Measurements from ENCODE around the gene AHI1. TPM values are rescaled to one million over a fixed set of nuclear protein-coding genes. Genes with fewer than 3 reads are reported as not detected.

Gene AHI1
- total RNA-seq, 1 donor from 2014 or later = 14.2 TPM

- no peak overlapping the region for H3K4me3 ChIP-seq (ENCODE audit: insufficient read depth, low read depth, low read length)
- TF ChIP-seq CTCF (IDR thresholded peaks at IDR 0.05; ENCODE audit: insufficient read depth, low read depth, low read length) (no peak), EZH2 (IDR thresholded peaks at IDR 0.05; ENCODE audit: insufficient read depth, low read length) (no peak)
- no peaks in the 10 kb centered on the region for H3K79me2 ChIP-seq (ENCODE audit: insufficient read depth, low read length)
- DNase-seq (ENCODE audit: low read depth) (no peak), FAIRE-seq (peak; percentile 32)
- no peaks in the 10 kb centered on the region for H3K9me3 Mint-ChIP-seq (ENCODE audit: unreplicated experiment)
- H3K4me1 Mint-ChIP-seq (ENCODE audit: low read depth, unreplicated experiment) = no peaks in the 10 kb centered on the region
- H3K27me3 Mint-ChIP-seq (ENCODE audit: low read depth, unreplicated experiment) = no peaks in the 10 kb centered on the region
- no peak overlapping the region for H3K27ac ChIP-seq (ENCODE audit: low read depth, low read length)
- no peaks in the 10 kb centered on the region for H3K36me3 Mint-ChIP-seq (ENCODE audit: low read depth, unreplicated experiment)
- H3K36me3 ChIP-seq (ENCODE audit: insufficient read depth, low read length) = peaks cover 9% of the 10 kb centered on the region
- no peak overlapping the region for H2AFZ ChIP-seq (ENCODE audit: low read depth, low read length)
- no peak overlapping the region for H3K4me3 Mint-ChIP-seq (ENCODE audit: unreplicated experiment)
- no peaks in the 10 kb centered on the region for H3K4me1 ChIP-seq (ENCODE audit: insufficient read depth, low read length)
- H4K20me1 ChIP-seq (ENCODE audit: insufficient read depth, low read length) = no peaks in the 10 kb centered on the region
- H3K9me3 ChIP-seq (ENCODE audit: insufficient read depth, low read depth, low read length) = no peaks in the 10 kb centered on the region
- H3K9ac ChIP-seq (ENCODE audit: low read length) = no peak overlapping the region
- H3K27ac Mint-ChIP-seq (ENCODE audit: unreplicated experiment) = no peak overlapping the region
- no peak overlapping the region for H3K4me2 ChIP-seq (ENCODE audit: low read length)
- H3K27me3 ChIP-seq (ENCODE audit: insufficient read depth, low read length) = no peaks in the 10 kb centered on the region
Observed at GRCh38 chr6:135402311-135402710, 95.2 kb downstream of the AHI1 start.

- Histone ChIP-seq H3K27me3 (ENCODE audit: insufficient read depth, low read length) (no peaks in the 10 kb centered on the region), H2AFZ (ENCODE audit: low read depth, low read length) (no peak overlapping the region), H3K36me3 (ENCODE audit: insufficient read depth, low read length) (no peaks in the 10 kb centered on the region), H3K4me2 (ENCODE audit: low read length) (no peak overlapping the region), H3K9ac (ENCODE audit: low read length) (no peak overlapping the region), H4K20me1 (ENCODE audit: insufficient read depth, low read length) (no peaks in the 10 kb centered on the region), H3K9me3 (ENCODE audit: insufficient read depth, low read depth, low read length) (no peaks in the 10 kb centered on the region), H3K79me2 (ENCODE audit: insufficient read depth, low read length) (no peaks in the 10 kb centered on the region), H3K4me1 (ENCODE audit: insufficient read depth, low read length) (no peaks in the 10 kb centered on the region), H3K4me3 (ENCODE audit: insufficient read depth, low read depth, low read length) (no peak overlapping the region), H3K27ac (ENCODE audit: low read depth, low read length) (no peak overlapping the region)
- Mint-ChIP-seq H3K4me1 (ENCODE audit: low read depth, unreplicated experiment) (no peaks in the 10 kb centered on the region), H3K36me3 (ENCODE audit: low read depth, unreplicated experiment) (no peaks in the 10 kb centered on the region), H3K9me3 (ENCODE audit: unreplicated experiment) (no peaks in the 10 kb centered on the region), H3K27ac (ENCODE audit: unreplicated experiment) (no peak overlapping the region), H3K27me3 (ENCODE audit: low read depth, unreplicated experiment) (no peaks in the 10 kb centered on the region), H3K4me3 (ENCODE audit: unreplicated experiment) (no peak overlapping the region)
- no peak for DNase-seq (ENCODE audit: low read depth)
- TF ChIP-seq EZH2 (IDR thresholded peaks at IDR 0.05; ENCODE audit: insufficient read depth, low read length) (no peak), CTCF (IDR thresholded peaks at IDR 0.05; ENCODE audit: insufficient read depth, low read depth, low read length) (no peak)
- no peak for FAIRE-seq
Observed at GRCh38 chr6:135397172-135397952, 100.2 kb downstream of the AHI1 start.

- Histone ChIP-seq H3K4me3 (ENCODE audit: insufficient read depth, low read depth, low read length) (no peak overlapping the region), H3K9me3 (ENCODE audit: insufficient read depth, low read depth, low read length) (no peaks in the 10 kb centered on the region), H3K4me2 (ENCODE audit: low read length) (no peak overlapping the region), H3K4me1 (ENCODE audit: insufficient read depth, low read length) (no peaks in the 10 kb centered on the region), H3K9ac (ENCODE audit: low read length) (no peak overlapping the region), H3K27ac (ENCODE audit: low read depth, low read length) (no peak overlapping the region), H4K20me1 (ENCODE audit: insufficient read depth, low read length) (no peaks in the 10 kb centered on the region), H3K36me3 (ENCODE audit: insufficient read depth, low read length) (no peaks in the 10 kb centered on the region), H3K79me2 (ENCODE audit: insufficient read depth, low read length) (no peaks in the 10 kb centered on the region), H3K27me3 (ENCODE audit: insufficient read depth, low read length) (no peaks in the 10 kb centered on the region), H2AFZ (ENCODE audit: low read depth, low read length) (no peak overlapping the region)
- H3K9me3 Mint-ChIP-seq (ENCODE audit: unreplicated experiment) = no peaks in the 10 kb centered on the region
- DNase-seq (ENCODE audit: low read depth) = no peak
- H3K4me3 Mint-ChIP-seq (ENCODE audit: unreplicated experiment) = no peak overlapping the region
- no peaks in the 10 kb centered on the region for H3K36me3 Mint-ChIP-seq (ENCODE audit: low read depth, unreplicated experiment)
- no peak overlapping the region for H3K27ac Mint-ChIP-seq (ENCODE audit: unreplicated experiment)
- no peaks in the 10 kb centered on the region for H3K27me3 Mint-ChIP-seq (ENCODE audit: low read depth, unreplicated experiment)
- TF ChIP-seq CTCF (IDR thresholded peaks at IDR 0.05; ENCODE audit: insufficient read depth, low read depth, low read length) (no peak), EZH2 (IDR thresholded peaks at IDR 0.05; ENCODE audit: insufficient read depth, low read length) (no peak)
- no peaks in the 10 kb centered on the region for H3K4me1 Mint-ChIP-seq (ENCODE audit: low read depth, unreplicated experiment)
- no peak for FAIRE-seq
Observed at GRCh38 chr6:135395136-135395535, 102.4 kb downstream of the AHI1 start.

Data from astrocyte (in vitro differentiated cells and primary cell).